Measurements from ENCODE around the gene SWT1.

GRCh38 chr1:185137896-185138545 lies 18.9 kb upstream of the SWT1 start:
- no peak for TF ChIP-seq POLR2A (IDR thresholded peaks at IDR 0.05; ENCODE audit: low read depth, low read length)
- no peak for TF ChIP-seq POLR2AphosphoS5 (IDR thresholded peaks at IDR 0.05; ENCODE audit: low read depth, low read length)
- TF ChIP-seq TAF1 (IDR thresholded peaks at IDR 0.05; ENCODE audit: low read depth, low read length), result no peak
- TF ChIP-seq PAX5 (IDR thresholded peaks at IDR 0.05; ENCODE audit: insufficient read depth, low read length, severe bottlenecking), result no peak
- TF ChIP-seq POU2F2 (IDR thresholded peaks at IDR 0.05; ENCODE audit: low read depth, low read length), result no peak
- no peak for TF ChIP-seq SPI1 (IDR thresholded peaks at IDR 0.05; ENCODE audit: low read depth, low read length)

All from GM12891 (cell line).